Measurements from ENCODE around the gene NFIX.

- TF ChIP-seq GATA3 (IDR thresholded peaks at IDR 0.05; ENCODE audit: low read depth, low read length) (no peak), GATA2 (IDR thresholded peaks at IDR 0.05; ENCODE audit: low read depth, low read length) (no peak)
Observed at GRCh38 chr19:13004273-13004672, 9.0 kb downstream of the NFIX start.
